Ishikawa (cell line): ENCODE measurements around the gene XXYLT1.

Experiments
- EP300 ChIP-seq: IDR thresholded peaks from 2 replicates; pipeline ENCODE4 v1.6.1; 2012; ENCODE audit warnings: borderline replicate concordance
- MAX ChIP-seq: IDR thresholded peaks from 2 replicates; pipeline ENCODE4 v1.6.1; 2012
- NFIC ChIP-seq: IDR thresholded peaks from 2 replicates; pipeline ENCODE4 v1.6.1; 2012
- ZBTB7A ChIP-seq: IDR thresholded peaks from 2 replicates; pipeline ENCODE4 v1.6.1; 2012; ENCODE audit warnings: low read depth

- TF ChIP-seq NFIC, result no peak
- no peak for TF ChIP-seq MAX
- no peak for TF ChIP-seq EP300
- TF ChIP-seq ZBTB7A, result no peak
These were observed 74.7 kb downstream of the XXYLT1 start for GRCh38 chr3:195196266-195196665.
